WI38 (cell line): ENCODE data around the gene CETN2.

Experiments
- H3K4me3 ChIP-seq: 2 replicates; pipeline ENCODE4 v1.5.1; 2011; ENCODE audit warnings: low read depth, mild to moderate bottlenecking, control low read depth, low read length
- CTCF ChIP-seq: IDR thresholded peaks from 2 replicates; pipeline ENCODE4 v1.5.1; 2012; ENCODE audit warnings: low read depth, mild to moderate bottlenecking, control low read depth, low read length

CETN2 gene

DNA sequence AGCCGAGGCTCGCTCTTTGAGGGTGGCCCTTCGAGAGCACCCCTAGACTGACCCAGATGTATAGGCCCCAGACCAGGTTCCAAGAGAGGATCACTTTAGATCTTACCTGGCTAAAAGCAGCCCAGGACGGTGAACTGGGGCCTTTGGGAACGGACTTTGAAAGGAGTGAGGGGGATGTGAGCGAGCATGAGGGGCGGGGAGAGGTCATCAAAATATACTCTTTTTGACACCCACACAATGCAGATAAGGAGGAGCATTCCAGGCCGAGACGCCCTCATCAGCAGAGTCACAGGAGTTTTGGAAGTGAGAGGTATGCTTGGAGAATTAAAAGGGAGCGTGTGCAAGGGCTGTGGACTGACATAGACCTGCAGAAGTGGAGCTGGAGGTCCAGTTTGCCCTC is 834 bp upstream of the CETN2 start:
- H3K4me3 ChIP-seq, result peak overlapping the region; percentile 62
- no peak for TF ChIP-seq CTCF

DNA sequence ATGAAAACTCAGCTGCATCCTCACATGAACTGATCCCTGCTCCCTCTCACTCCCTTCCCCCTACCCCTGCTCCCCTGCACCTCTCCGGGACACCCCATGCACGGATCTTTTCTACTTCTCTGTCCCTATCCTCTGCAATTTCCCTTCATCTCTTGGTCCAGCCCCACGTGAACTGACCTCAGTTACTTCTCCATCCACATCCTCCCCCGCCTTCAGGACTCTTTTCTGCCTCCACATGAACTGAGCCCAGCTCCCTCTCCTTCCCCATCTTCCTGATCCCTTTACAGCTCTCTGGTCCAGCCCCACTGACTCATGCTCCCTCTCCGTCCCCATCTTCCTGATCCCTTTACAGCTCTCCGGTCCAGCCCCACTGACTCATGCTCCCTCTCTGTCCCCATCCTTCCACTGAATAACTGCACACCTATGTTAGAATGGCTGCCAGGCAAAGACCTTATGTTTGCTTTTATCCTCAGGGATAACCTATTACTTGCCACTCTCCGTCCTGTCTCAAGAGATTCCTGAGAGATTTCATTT is 5.6 kb downstream of the CETN2 start:
- no peak for TF ChIP-seq CTCF

DNA sequence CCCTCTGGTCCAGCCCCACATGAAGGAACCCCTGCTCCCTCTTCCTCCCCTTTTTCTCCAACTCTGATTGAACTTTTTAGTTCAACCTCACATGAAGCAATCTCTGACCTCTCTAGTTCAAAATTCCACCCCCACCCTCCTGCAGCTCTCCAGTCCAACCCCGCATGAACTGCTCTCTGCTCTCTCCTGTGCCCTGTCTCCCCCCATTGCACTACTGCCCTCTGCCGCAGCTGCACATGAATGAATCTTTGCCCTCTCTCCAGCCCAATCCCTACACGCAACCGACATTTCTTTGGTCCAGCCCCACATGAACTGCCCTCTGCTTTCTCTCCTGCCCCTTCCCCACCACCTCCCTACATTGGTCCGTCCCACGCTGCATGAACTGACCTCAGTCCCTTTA is 6.9 kb downstream of the CETN2 start:
- TF ChIP-seq CTCF, result no peak
- no peak overlapping the region for H3K4me3 ChIP-seq

More for the DNA sequence above, 5.6 kb downstream of the CETN2 start:
- H3K4me3 ChIP-seq, result no peak overlapping the region

DNA sequence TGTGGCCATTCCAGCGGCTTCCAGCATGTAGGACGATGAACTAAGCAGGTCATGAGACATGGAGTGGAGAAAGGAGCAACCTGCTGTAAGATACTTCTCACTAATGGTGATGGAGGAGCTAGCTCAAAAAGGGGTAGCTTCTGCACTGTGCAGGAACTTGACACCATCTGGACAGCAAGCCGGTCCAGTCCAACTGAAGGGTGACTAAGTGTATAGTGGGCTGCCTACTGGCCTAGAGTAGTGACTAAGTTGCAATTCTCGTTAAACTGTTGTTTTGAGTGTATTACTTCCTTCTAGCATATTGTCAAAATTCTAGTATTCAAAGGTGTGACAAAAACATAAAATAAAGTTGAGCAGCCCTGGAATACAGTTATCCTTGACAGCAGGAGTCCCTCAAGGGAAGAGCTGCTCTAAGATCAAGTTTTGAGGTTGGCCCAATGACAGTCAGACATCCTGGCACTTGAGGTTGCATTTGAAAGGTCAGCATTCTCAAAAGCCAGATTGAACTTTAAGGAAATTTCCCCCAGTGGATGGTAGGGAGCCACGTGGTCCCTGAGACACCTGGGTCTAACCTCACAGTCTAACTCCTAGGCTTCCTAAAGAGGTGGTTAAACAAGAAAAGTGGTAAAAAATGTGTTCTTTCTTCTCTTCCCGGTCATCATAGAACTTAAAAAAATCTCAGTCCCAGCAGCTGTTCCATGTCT is 8.0 kb downstream of the CETN2 start:
- no peak for TF ChIP-seq CTCF
- no peak overlapping the region for H3K4me3 ChIP-seq

DNA sequence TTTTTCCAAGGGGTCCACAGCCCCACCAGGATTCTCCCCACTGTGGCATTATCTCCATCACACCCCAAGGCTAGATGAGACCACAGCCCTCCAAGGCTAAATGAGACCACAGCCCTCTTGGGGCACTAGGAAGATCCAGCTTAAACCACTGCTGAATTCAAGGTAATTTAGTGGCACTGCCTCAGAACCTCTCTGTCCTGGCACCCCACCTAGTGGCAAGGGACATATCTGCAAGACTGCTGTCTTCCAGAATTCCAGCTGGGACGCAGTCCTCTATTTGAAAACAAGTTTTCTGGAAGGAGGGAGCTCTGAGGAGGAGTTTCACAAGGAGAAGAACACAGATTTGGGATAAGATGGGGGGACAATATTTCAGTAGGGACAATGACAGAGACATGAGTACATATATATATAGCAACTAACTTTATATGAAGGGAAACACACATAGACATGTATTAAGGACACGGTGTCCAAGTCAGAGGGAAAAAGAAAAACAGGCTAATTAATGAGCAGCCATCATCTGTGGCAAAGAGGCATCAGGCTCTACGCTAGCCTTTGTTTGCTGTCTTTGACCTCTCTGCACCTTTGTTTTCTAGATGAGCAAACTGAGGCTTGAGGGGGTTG is 9.3 kb downstream of the CETN2 start:
- TF ChIP-seq CTCF, result peak; percentile 72
- no peak overlapping the region for H3K4me3 ChIP-seq

DNA sequence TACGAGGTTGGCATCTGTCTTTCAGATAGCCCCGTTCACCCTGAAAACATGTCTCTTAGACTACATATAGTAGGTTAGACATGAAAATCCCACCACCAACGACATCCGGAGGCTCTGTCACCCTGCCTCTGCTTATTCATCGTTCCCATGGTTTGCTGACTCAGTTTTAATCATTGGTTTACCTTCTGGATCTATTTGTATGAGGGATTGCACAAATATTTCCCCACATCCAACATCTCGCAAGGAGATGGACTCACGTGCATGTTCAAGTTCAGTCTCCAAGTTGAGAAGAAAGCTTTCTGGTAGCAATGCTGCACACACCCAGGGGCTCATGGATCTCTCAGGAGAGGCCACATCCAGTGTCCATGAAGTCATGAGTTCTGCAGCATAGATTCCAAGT is 10.8 kb downstream of the CETN2 start:
- H3K4me3 ChIP-seq, result no peak overlapping the region
- no peak for TF ChIP-seq CTCF

DNA sequence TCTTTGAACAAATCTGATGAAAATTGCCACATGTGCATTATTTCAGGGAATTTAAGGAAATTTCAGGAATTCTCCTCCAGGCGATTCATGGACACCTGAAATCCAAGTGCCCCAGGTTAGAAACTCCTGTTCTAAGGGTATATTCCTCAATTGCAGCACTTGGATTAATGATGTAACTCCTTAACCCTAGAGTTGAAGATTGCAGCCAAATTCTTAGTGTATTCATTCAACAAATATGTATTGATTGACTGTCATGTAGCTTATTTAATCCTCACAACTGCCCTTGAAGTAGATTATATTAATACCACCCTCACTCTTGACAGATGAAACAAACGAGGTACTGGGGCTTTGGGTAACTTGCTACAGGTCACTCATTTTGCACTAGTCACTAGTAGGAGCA is 11.3 kb downstream of the CETN2 start:
- no peak overlapping the region for H3K4me3 ChIP-seq
- TF ChIP-seq CTCF, result no peak
